Measurements from ENCODE around the gene OOSP4B. TPM values are rescaled to one million over a fixed set of nuclear protein-coding genes. Genes with fewer than 3 reads are reported as not detected.
"Not testable (repeated sequence)": the region's sequence is repeated elsewhere in the genome, so short reads cannot be mapped to it uniquely, and the experiment has no call there.

The OOSP4B gene
- total and polyA plus RNA-seq, 2 of the 13 experiments (the other 11 are each of a cell fraction or from before 2014, with no cell fraction given) = not detected

- no peaks in the 10 kb centered on the region for H3K4me1 ChIP-seq (ENCODE audit: insufficient read depth, low read length)
- no peaks in the 10 kb centered on the region for H3K79me2 ChIP-seq (ENCODE audit: insufficient read depth, low read length)
- ChIA-PET CTCF (ENCODE audit: low intra/inter-chr PET ratio, low total read pairs) (no interaction called here), POLR2A (no interaction called here)
- H3K4me2 ChIP-seq (ENCODE audit: low read depth, low read length) = no peak within 1 kb of the TSS
- no peak within 1 kb of the TSS for H3K27ac ChIP-seq (ENCODE audit: extremely low read length, insufficient read depth, low read length)
- H4K20me1 ChIP-seq (ENCODE audit: insufficient read depth, low read length) = no peaks in the 10 kb centered on the region
- in situ Hi-C loops (cut with HindIII; ENCODE audit: extremely low pct_ligation_motif_present, low pct_unique_long_range_greater_than_20kb) (no loop called here), intact Hi-C loops (cut with micrococcal nuclease; ENCODE audit: unreplicated experiment) (no loop called here)
- no peak within 1 kb of the TSS for H2AFZ ChIP-seq (ENCODE audit: low read length)
- no TSS peak for BruUV-seq (replicated peaks)
- H3K27me3 ChIP-seq (ENCODE audit: control insufficient read depth in 1 of 2, insufficient read depth in 2 of 2, low read length in 2 of 2) = no peaks in the 10 kb centered on the region
- no peak for TF ChIP-seq ZNF235 (CRISPR knock-in tag; IDR thresholded peaks at IDR 0.05; ENCODE audit: borderline replicate concordance)
- TF ChIP-seq MBD4 (IDR thresholded peaks at IDR 0.05; ENCODE audit: borderline replicate concordance, low read length) = no peak
- no peak for TF ChIP-seq ZFAT (CRISPR knock-in tag; conservative IDR thresholded peaks at IDR 0.05)
- no peak for TF ChIP-seq FOXK2 (IDR thresholded peaks at IDR 0.05)
- no peak for TF ChIP-seq NR3C1 (CRISPR knock-in tag; IDR thresholded peaks at IDR 0.05)
- TF ChIP-seq ISL2 (CRISPR knock-in tag; IDR thresholded peaks at IDR 0.05) = no peak
- TF ChIP-seq GATAD2A (CRISPR knock-in tag; IDR thresholded peaks at IDR 0.05) = no peak
- no peak for TF ChIP-seq SMYD3 (CRISPR knock-in tag; IDR thresholded peaks at IDR 0.05)
- TF ChIP-seq JARID2 (CRISPR knock-in tag; IDR thresholded peaks at IDR 0.05; ENCODE audit: insufficient replicate concordance) = no peak
- TF ChIP-seq MAZ (IDR thresholded peaks at IDR 0.05; ENCODE audit: borderline replicate concordance, low read depth, low read length) = no peak
- TF ChIP-seq MAZ (CRISPR knock-in tag; IDR thresholded peaks at IDR 0.05; ENCODE audit: low read depth) = no peak
- TF ChIP-seq CBX1 (IDR thresholded peaks at IDR 0.05; ENCODE audit: low read depth) = no peak
- TF ChIP-seq SOX5 (CRISPR knock-in tag; IDR thresholded peaks at IDR 0.05; ENCODE audit: borderline replicate concordance) = no peak
- DNase-seq (ENCODE audit: low spot score) (no peak), FAIRE-seq (no peak), ATAC-seq (no peak)
- H3K9ac ChIP-seq (ENCODE audit: insufficient read depth, low read depth, low read length) = no peak within 1 kb of the TSS
- H3K36me3 ChIP-seq (replicated peaks in 1 of 2; ENCODE audit: control insufficient read depth in 1 of 2, insufficient read depth in 2 of 2, low read length in 2 of 2) = no peaks in the 10 kb centered on the region
- no peak within 1 kb of the TSS for H3K4me3 ChIP-seq (replicated peaks in 1 of 3; ENCODE audit: insufficient read depth in 1 of 3, low read depth in 2 of 3, low read length in 3 of 3)
- 28% methylated on average over 8 of the region's 8 CpGs for WGBS (ENCODE audit: low lambda C conversion rate)
- no peaks in the 10 kb centered on the region for H3K9me3 ChIP-seq (ENCODE audit: low read length)
Observed at GRCh38 chr11:60040109-60040508, 23.1 kb downstream of the OOSP4B start, which contains the start of gene OOSP2. Gene OOSP2 (plus strand): TSS chr11:60040409. CDS start chr11:60040460, 51 bp downstream.

GRCh38 chr11:60050422-60050821 is 33.4 kb downstream of the OOSP4B start:
- H3K27me3 ChIP-seq (ENCODE audit: control insufficient read depth in 1 of 2, insufficient read depth in 2 of 2, low read length in 2 of 2); H3K4me1 ChIP-seq (ENCODE audit: insufficient read depth, low read length); H2AFZ ChIP-seq (ENCODE audit: low read length); H4K20me1 ChIP-seq (ENCODE audit: insufficient read depth, low read length); CTCF ChIA-PET (ENCODE audit: low intra/inter-chr PET ratio, low total read pairs); POLR2A ChIA-PET; H3K4me3 ChIP-seq (replicated peaks in 1 of 3; ENCODE audit: insufficient read depth in 1 of 3, low read depth in 2 of 3, low read length in 3 of 3); H3K9me3 ChIP-seq (ENCODE audit: low read length); in situ Hi-C loops (cut with HindIII; ENCODE audit: extremely low pct_ligation_motif_present, low pct_unique_long_range_greater_than_20kb); H3K79me2 ChIP-seq (ENCODE audit: insufficient read depth, low read length); H3K4me2 ChIP-seq (ENCODE audit: low read depth, low read length); DNase-seq (ENCODE audit: low spot score); FAIRE-seq; ATAC-seq; H3K36me3 ChIP-seq (replicated peaks in 1 of 2; ENCODE audit: control insufficient read depth in 1 of 2, insufficient read depth in 2 of 2, low read length in 2 of 2); intact Hi-C loops (cut with micrococcal nuclease; ENCODE audit: unreplicated experiment); BruUV-seq (replicated peaks); H3K9ac ChIP-seq (ENCODE audit: insufficient read depth, low read depth, low read length); H3K27ac ChIP-seq (ENCODE audit: extremely low read length, insufficient read depth, low read length): not testable (repeated sequence)

- intact Hi-C loops (cut with micrococcal nuclease; ENCODE audit: unreplicated experiment); BruUV-seq (replicated peaks); H3K9ac ChIP-seq (ENCODE audit: insufficient read depth, low read depth, low read length): not testable (repeated sequence)
Observed at GRCh38 chr11:60050839-60051238, 33.9 kb downstream of the OOSP4B start.

More at GRCh38 chr11:60050839-60051238, 33.9 kb downstream of the OOSP4B start:
- H3K27ac ChIP-seq (ENCODE audit: extremely low read length, insufficient read depth, low read length); POLR2A ChIA-PET; H3K4me1 ChIP-seq (ENCODE audit: insufficient read depth, low read length); FAIRE-seq; H3K4me2 ChIP-seq (ENCODE audit: low read depth, low read length); H2AFZ ChIP-seq (ENCODE audit: low read length); in situ Hi-C loops (cut with HindIII; ENCODE audit: extremely low pct_ligation_motif_present, low pct_unique_long_range_greater_than_20kb); ATAC-seq; H3K27me3 ChIP-seq (ENCODE audit: control insufficient read depth in 1 of 2, insufficient read depth in 2 of 2, low read length in 2 of 2); DNase-seq (ENCODE audit: low spot score); CTCF ChIA-PET (ENCODE audit: low intra/inter-chr PET ratio, low total read pairs); H3K4me3 ChIP-seq (replicated peaks in 1 of 3; ENCODE audit: insufficient read depth in 1 of 3, low read depth in 2 of 3, low read length in 3 of 3); H3K36me3 ChIP-seq (replicated peaks in 1 of 2; ENCODE audit: control insufficient read depth in 1 of 2, insufficient read depth in 2 of 2, low read length in 2 of 2); H4K20me1 ChIP-seq (ENCODE audit: insufficient read depth, low read length); H3K79me2 ChIP-seq (ENCODE audit: insufficient read depth, low read length); H3K9me3 ChIP-seq (ENCODE audit: low read length): not testable (repeated sequence)
- WGBS (ENCODE audit: low lambda C conversion rate) = 64% methylated on average over 3 of the region's 3 CpGs
